ENCODE data around the gene SLC16A7. TPM values are rescaled to one million over a fixed set of nuclear protein-coding genes. Genes with fewer than 3 reads are reported as not detected.

The SLC16A7 gene
- total RNA-seq, 4 donors from 2014 or later = 16.9 to 45.4 (median 27.1) TPM

DNA sequence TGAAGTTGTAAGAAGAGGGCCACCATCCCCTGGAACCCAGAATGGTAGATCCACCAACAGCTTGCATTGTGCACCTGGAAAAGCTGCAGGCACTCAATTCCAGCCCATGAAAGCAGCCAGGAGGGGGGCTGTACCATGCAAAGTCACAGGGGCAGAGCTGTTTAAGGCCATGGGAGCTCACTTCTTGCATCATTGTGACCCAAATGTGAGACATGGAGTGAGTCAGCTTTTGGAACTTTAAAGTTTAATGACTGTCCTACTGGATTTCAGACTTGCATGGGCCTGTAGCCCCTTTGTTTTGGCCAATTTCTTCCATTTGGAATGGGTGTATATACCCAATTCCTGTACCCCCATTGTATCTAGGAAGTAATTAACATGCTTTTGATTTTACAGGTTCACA is 50.8 kb downstream of the SLC16A7 start:
- Histone ChIP-seq H3K9me3 (no peaks in the 10 kb centered on the region), H3K36me3 (peaks cover 0 to 8% (median 0%) of the 10 kb centered on the region in 4 donors), H3K27me3 (no peaks in the 10 kb centered on the region), H3K27ac (replicated peaks in 1 of 4) (no peak overlapping the region), H3K4me3 (no peak overlapping the region), H3K4me1 (peaks cover 6 to 11% (median 10%) of the 10 kb centered on the region in 4 donors)
- intact Hi-C loops (cut with DNase I) = no loop called here
- no peak for DNase-seq (ENCODE audit: extremely low spot score)
- TF ChIP-seq POLR2A (IDR thresholded peaks at IDR 0.05; ENCODE audit: low read depth) (no peak), EP300 (IDR thresholded peaks at IDR 0.05) (no peak), POLR2AphosphoS5 (IDR thresholded peaks at IDR 0.05) (no peak)
- TF ChIP-seq, protein P1, sequence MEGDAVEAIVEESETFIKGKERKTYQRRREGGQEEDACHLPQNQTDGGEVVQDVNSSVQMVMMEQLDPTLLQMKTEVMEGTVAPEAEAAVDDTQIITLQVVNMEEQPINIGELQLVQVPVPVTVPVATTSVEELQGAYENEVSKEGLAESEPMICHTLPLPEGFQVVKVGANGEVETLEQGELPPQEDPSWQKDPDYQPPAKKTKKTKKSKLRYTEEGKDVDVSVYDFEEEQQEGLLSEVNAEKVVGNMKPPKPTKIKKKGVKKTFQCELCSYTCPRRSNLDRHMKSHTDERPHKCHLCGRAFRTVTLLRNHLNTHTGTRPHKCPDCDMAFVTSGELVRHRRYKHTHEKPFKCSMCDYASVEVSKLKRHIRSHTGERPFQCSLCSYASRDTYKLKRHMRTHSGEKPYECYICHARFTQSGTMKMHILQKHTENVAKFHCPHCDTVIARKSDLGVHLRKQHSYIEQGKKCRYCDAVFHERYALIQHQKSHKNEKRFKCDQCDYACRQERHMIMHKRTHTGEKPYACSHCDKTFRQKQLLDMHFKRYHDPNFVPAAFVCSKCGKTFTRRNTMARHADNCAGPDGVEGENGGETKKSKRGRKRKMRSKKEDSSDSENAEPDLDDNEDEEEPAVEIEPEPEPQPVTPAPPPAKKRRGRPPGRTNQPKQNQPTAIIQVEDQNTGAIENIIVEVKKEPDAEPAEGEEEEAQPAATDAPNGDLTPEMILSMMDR (IDR thresholded peaks at IDR 0.05) = no peak

DNA sequence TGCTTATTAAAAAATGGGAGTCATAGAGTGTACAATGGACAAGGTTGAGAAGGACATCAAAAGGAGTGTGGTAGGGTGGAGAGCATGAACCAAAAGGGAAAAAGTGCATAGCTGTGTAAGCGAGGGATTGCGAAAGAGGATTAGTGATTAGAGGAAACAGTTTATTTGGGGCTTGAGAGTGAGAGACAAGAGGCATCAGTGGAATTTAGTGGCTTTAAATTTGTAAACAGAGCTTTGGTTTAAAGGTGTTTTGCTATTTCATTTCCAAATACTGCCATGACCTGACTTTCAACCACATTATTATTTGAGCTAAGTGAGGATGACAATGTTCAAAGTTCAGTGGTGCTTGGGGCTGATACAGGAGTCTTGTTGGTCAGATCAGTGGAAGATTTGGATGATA is 53.4 kb downstream of the SLC16A7 start:
- no peak for TF ChIP-seq POLR2A (IDR thresholded peaks at IDR 0.05; ENCODE audit: low read depth)
- TF ChIP-seq EP300 (IDR thresholded peaks at IDR 0.05) = no peak
- TF ChIP-seq, protein P1 (IDR thresholded peaks at IDR 0.05) = no peak
- no peak for TF ChIP-seq POLR2AphosphoS5 (IDR thresholded peaks at IDR 0.05)
- intact Hi-C loops (cut with DNase I) = no loop called here
- no peak overlapping the region for H3K27ac ChIP-seq (replicated peaks in 1 of 4)
- no peak overlapping the region for H3K4me3 ChIP-seq
- peaks cover 0 to 15% (median 12%) of the 10 kb centered on the region in 4 donors for H3K4me1 ChIP-seq
- no peaks in the 10 kb centered on the region for H3K27me3 ChIP-seq
- DNase-seq (ENCODE audit: extremely low spot score) = no peak
- H3K36me3 ChIP-seq = peaks cover 0 to 8% (median 0%) of the 10 kb centered on the region in 4 donors
- no peaks in the 10 kb centered on the region for H3K9me3 ChIP-seq
- WGBS = 89% methylated on average over 2 of the region's 2 CpGs

DNA sequence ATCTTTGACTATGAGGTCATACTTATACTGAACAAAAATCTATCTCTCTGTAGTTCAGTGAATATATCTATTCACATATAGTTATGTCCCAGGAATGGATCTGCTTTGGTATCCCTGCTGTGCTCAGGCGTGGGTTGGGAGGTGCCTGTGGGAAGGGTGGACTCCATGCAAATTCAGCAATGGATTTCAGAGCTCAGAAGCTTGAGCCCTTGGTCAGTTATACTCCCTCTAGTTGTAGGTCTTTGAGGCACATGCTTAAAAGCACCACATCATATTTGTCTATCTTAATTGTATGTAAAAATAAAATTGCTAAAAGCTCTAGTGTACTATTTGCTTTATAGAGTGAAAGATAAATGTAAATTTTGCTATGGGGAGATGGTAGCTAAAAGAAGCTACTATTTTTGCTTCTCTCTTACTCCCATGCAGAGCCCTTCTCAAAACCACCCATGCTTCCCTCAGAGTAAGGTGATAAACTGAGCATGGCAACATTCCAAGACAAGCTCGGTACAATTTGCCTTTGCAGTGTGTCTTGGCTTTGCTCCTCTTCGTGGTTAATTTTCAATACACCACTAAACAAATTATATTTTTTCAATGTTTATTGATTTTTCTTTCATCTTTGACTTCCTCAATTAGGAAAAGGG is 54.9 kb downstream of the SLC16A7 start:
- intact Hi-C loops (cut with DNase I) = no loop called here
- 47% methylated on average over 3 of the region's 3 CpGs for WGBS

DNA sequence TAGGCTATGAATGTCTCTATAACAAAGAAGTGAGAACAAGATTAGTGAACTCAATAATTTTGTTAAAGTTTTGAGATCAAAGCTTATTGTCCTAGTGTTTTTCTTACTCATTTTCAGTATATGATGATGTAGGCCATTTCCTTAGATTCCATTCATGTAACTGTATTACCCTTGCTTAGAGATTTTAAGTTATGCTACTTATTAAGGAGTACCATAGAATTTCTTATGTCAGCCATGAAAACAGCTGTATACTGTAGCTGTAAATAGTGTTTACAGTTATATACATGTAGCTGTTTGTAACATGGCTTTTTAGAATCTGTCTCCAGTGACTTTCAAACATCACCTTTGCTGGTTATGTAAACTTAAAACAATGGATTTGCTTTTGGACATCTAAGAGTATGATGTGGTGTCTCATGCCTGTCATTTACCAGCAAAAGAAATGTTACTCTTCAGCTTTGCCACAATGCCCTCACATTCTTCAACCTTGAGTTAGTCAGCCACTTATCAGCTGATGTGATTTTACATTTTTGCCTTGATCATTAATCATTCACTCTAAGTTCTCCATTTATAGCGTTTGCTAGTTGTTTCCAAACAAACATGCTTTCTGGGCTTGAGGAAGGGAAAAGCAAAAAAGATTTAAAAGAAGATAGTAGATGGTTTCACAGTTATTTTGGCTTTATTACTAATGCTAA is 55.5 kb downstream of the SLC16A7 start:
- Histone ChIP-seq H3K4me3 (no peak overlapping the region), H3K4me1 (peaks cover 0 to 15% (median 13%) of the 10 kb centered on the region in 4 donors), H3K27me3 (no peaks in the 10 kb centered on the region), H3K36me3 (peaks cover 0 to 4% (median 0%) of the 10 kb centered on the region in 4 donors), H3K27ac (replicated peaks in 1 of 4) (no peak overlapping the region), H3K9me3 (no peaks in the 10 kb centered on the region)
- intact Hi-C loops (cut with DNase I) = no loop called here
- TF ChIP-seq, protein P1 (IDR thresholded peaks at IDR 0.05) = no peak
- TF ChIP-seq POLR2A (IDR thresholded peaks at IDR 0.05; ENCODE audit: low read depth) = no peak
- no peak for TF ChIP-seq EP300 (IDR thresholded peaks at IDR 0.05)
- TF ChIP-seq POLR2AphosphoS5 (IDR thresholded peaks at IDR 0.05) = no peak
- WGBS = 16% methylated on average over 1 of the region's 1 CpG
- DNase-seq (ENCODE audit: extremely low spot score) = no peak

More for the DNA sequence above, 54.9 kb downstream of the SLC16A7 start:
- H3K4me3 ChIP-seq = no peak overlapping the region
- peaks cover 0 to 15% (median 12%) of the 10 kb centered on the region in 4 donors for H3K4me1 ChIP-seq
- no peaks in the 10 kb centered on the region for H3K27me3 ChIP-seq
- DNase-seq (ENCODE audit: extremely low spot score) = no peak
- peaks cover 0 to 8% (median 0%) of the 10 kb centered on the region in 4 donors for H3K36me3 ChIP-seq
- no peaks in the 10 kb centered on the region for H3K9me3 ChIP-seq
- no peak overlapping the region for H3K27ac ChIP-seq (replicated peaks in 1 of 4)
- no peak for TF ChIP-seq POLR2A (IDR thresholded peaks at IDR 0.05; ENCODE audit: low read depth)

DNA sequence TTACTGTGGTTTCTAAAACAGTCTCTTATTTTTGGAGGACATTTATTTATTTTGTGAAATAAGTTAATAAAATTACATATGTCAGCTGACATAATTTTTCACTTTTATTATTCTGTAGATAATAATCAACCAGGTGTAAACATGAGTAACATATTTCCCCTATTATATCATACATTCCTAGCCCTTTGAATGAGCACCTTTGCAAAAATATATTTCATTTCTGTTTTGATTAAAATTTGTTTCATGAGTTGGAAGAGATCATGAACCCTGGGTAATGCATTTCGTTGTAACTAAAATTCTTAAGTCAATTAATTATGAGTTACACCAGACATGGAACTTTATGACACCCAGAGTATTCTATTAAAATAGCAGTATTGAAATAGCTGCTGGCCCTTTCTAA is 56.3 kb downstream of the SLC16A7 start:
- no peak overlapping the region for H3K4me3 ChIP-seq
- TF ChIP-seq EP300 (IDR thresholded peaks at IDR 0.05) (no peak), POLR2AphosphoS5 (IDR thresholded peaks at IDR 0.05) (no peak), POLR2A (IDR thresholded peaks at IDR 0.05; ENCODE audit: low read depth) (no peak)
- TF ChIP-seq, protein P1 (IDR thresholded peaks at IDR 0.05) = no peak
- intact Hi-C loops (cut with DNase I) = no loop called here
- H3K9me3 ChIP-seq = no peaks in the 10 kb centered on the region
- H3K27me3 ChIP-seq = no peaks in the 10 kb centered on the region
- no peaks in the 10 kb centered on the region for H3K36me3 ChIP-seq
- no peak overlapping the region for H3K27ac ChIP-seq (replicated peaks in 1 of 4)
- no peak for DNase-seq (ENCODE audit: extremely low spot score)
- WGBS = 57% methylated on average over 1 of the region's 1 CpG
- H3K4me1 ChIP-seq = peaks cover 0 to 15% (median 14%) of the 10 kb centered on the region in 4 donors
